ENCODE data around the gene HPX.

HPX gene

GRCh38 chr11:6459099-6459450, 18.3 kb upstream of the HPX start:
- DNase-seq (ENCODE audit: low read depth in 1 of 2, low spot score in 1 of 2), result no peak

GRCh38 chr11:6458352-6459098, 17.7 kb upstream of the HPX start:
- DNase-seq (ENCODE audit: low read depth in 1 of 2, low spot score in 1 of 2), result no peak

GRCh38 chr11:6457581-6458320, 17.0 kb upstream of the HPX start:
- DNase-seq (ENCODE audit: low read depth in 1 of 2, low spot score in 1 of 2), result no peak

- DNase-seq (ENCODE audit: low read depth in 1 of 2, low spot score in 1 of 2), result no peak
These were observed 15.7 kb upstream of the HPX start for GRCh38 chr11:6456361-6457073.

GRCh38 chr11:6455070-6455469, 14.3 kb upstream of the HPX start:
- DNase-seq (ENCODE audit: low read depth in 1 of 2, low spot score in 1 of 2), result no peak

- DNase-seq (ENCODE audit: low read depth in 1 of 2, low spot score in 1 of 2), result no peak
These were observed 12.4 kb upstream of the HPX start for GRCh38 chr11:6453152-6453551.

- no peak for DNase-seq (ENCODE audit: low read depth in 1 of 2, low spot score in 1 of 2)
These were observed 11.4 kb upstream of the HPX start for GRCh38 chr11:6452219-6452618.

- no peak for DNase-seq (ENCODE audit: low read depth in 1 of 2, low spot score in 1 of 2)
These were observed 7.8 kb upstream of the HPX start for GRCh38 chr11:6448574-6448973.

GRCh38 chr11:6443269-6444003, 2.6 kb upstream of the HPX start:
- peak; percentile 13 to 25 for DNase-seq (ENCODE audit: low read depth in 1 of 2, low spot score in 1 of 2)

- DNase-seq (ENCODE audit: low read depth in 1 of 2, low spot score in 1 of 2), result no peak
These were observed 1.7 kb upstream of the HPX start for GRCh38 chr11:6442441-6442840.

- no peak for DNase-seq (ENCODE audit: low read depth in 1 of 2, low spot score in 1 of 2)
These were observed 1.7 kb downstream of the HPX start for GRCh38 chr11:6438979-6439571.

GRCh38 chr11:6437993-6438392, 2.8 kb downstream of the HPX start:
- no peak for DNase-seq (ENCODE audit: low read depth in 1 of 2, low spot score in 1 of 2)

GRCh38 chr11:6437423-6437822, 3.4 kb downstream of the HPX start:
- no peak for DNase-seq (ENCODE audit: low read depth in 1 of 2, low spot score in 1 of 2)

- no peak for DNase-seq (ENCODE audit: low read depth in 1 of 2, low spot score in 1 of 2)
These were observed 6.7 kb downstream of the HPX start for GRCh38 chr11:6433998-6434660.

GRCh38 chr11:6431861-6432260, 8.9 kb downstream of the HPX start:
- no peak for DNase-seq (ENCODE audit: low read depth in 1 of 2, low spot score in 1 of 2)

- no peak for DNase-seq (ENCODE audit: low read depth in 1 of 2, low spot score in 1 of 2)
These were observed 13.3 kb downstream of the HPX start for GRCh38 chr11:6427516-6427915.

- no peak for DNase-seq (ENCODE audit: low read depth in 1 of 2, low spot score in 1 of 2)
These were observed 20.1 kb downstream of the HPX start for GRCh38 chr11:6420677-6421076.

- DNase-seq (ENCODE audit: low read depth in 1 of 2, low spot score in 1 of 2), result peak; percentile 55 to 72
These were observed 21.7 kb downstream of the HPX start, which contains the start of gene APBB1 for GRCh38 chr11:6419009-6419631. Gene APBB1 (minus strand): TSS chr11:6419094. CDS start chr11:6411347, 7,747 bp downstream.

- DNase-seq (ENCODE audit: low read depth in 1 of 2, low spot score in 1 of 2), result no peak
These were observed 22.2 kb downstream of the HPX start for GRCh38 chr11:6418557-6419008.

Data from stimulated activated CD4-positive, alpha-beta T cell treated with anti-CD3 and anti-CD28 coated beads, Interleukin-15, amount 100 ng/mL, for 1 hour (primary cell).